Measurements from ENCODE around the gene LRMDA.

- TF ChIP-seq CTCF (conservative IDR thresholded peaks at IDR 0.05; ENCODE audit: low read depth, low read length) = peak; percentile 56; the same call in 1 of the 2 replicates
- TF ChIP-seq EZH2 (IDR thresholded peaks at IDR 0.05; ENCODE audit: low read length, unreplicated experiment) = no peak
- peak; percentile 49; the same call in 1 of the 2 replicates for TF ChIP-seq EZH2phosphoT487 (IDR thresholded peaks at IDR 0.05; ENCODE audit: borderline replicate concordance, low read length)
These were observed 27.2 kb upstream of the LRMDA start for GRCh38 chr10:75403939-75404814.
